ENCODE data around the gene MAP3K1.
A peak's percentile ranks its signal among the peaks of the same experiment; 100 is the strongest.
"Not testable (repeated sequence)": the region's sequence is repeated elsewhere in the genome, so short reads cannot be mapped to it uniquely, and the experiment has no call there.

The MAP3K1 gene

GRCh38 chr5:56814963-56815657 lies at the start of gene MAP3K1:
TSS of gene MAP3K1 (plus strand) at chr5:56815549. CDS start at chr5:56815574, 25 bp downstream.
- DNase-seq (ENCODE audit: low spot score), result peak; percentile 80

- DNase-seq (ENCODE audit: low spot score), result no peak
Observed at GRCh38 chr5:56766926-56767325, 48.4 kb upstream of the MAP3K1 start.

- no peak for DNase-seq (ENCODE audit: low spot score)
Observed at GRCh38 chr5:56769875-56770604, 45.3 kb upstream of the MAP3K1 start.

- DNase-seq (ENCODE audit: low spot score), result no peak
Observed at GRCh38 chr5:56772767-56773166, 42.6 kb upstream of the MAP3K1 start.

GRCh38 chr5:56774957-56775356 lies 40.4 kb upstream of the MAP3K1 start:
- no peak for DNase-seq (ENCODE audit: low spot score)

- not testable (repeated sequence) for DNase-seq (ENCODE audit: low spot score)
Observed at GRCh38 chr5:56776212-56776846, 39.0 kb upstream of the MAP3K1 start.

- no peak for DNase-seq (ENCODE audit: low spot score)
Observed at GRCh38 chr5:56783261-56783660, 32.1 kb upstream of the MAP3K1 start.

GRCh38 chr5:56786346-56786745 lies 29.0 kb upstream of the MAP3K1 start:
- DNase-seq (ENCODE audit: low spot score), result no peak

- no peak for DNase-seq (ENCODE audit: low spot score)
Observed at GRCh38 chr5:56791396-56791795, 24.0 kb upstream of the MAP3K1 start.

GRCh38 chr5:56798521-56798920 lies 16.8 kb upstream of the MAP3K1 start:
- DNase-seq (ENCODE audit: low spot score), result no peak

- DNase-seq (ENCODE audit: low spot score), result no peak
Observed at GRCh38 chr5:56800186-56800585, 15.2 kb upstream of the MAP3K1 start.

GRCh38 chr5:56801256-56801655 lies 14.1 kb upstream of the MAP3K1 start:
- no peak for DNase-seq (ENCODE audit: low spot score)

- no peak for DNase-seq (ENCODE audit: low spot score)
Observed at GRCh38 chr5:56802205-56802604, 13.1 kb upstream of the MAP3K1 start.

- DNase-seq (ENCODE audit: low spot score), result no peak
Observed at GRCh38 chr5:56803025-56803424, 12.3 kb upstream of the MAP3K1 start.

- no peak for DNase-seq (ENCODE audit: low spot score)
Observed at GRCh38 chr5:56803894-56804293, 11.5 kb upstream of the MAP3K1 start.

GRCh38 chr5:56807679-56808078 lies 7.7 kb upstream of the MAP3K1 start:
- DNase-seq (ENCODE audit: low spot score), result no peak

GRCh38 chr5:56808211-56808610 lies 7.1 kb upstream of the MAP3K1 start:
- DNase-seq (ENCODE audit: low spot score), result no peak

GRCh38 chr5:56810826-56811225 lies 4.5 kb upstream of the MAP3K1 start:
- DNase-seq (ENCODE audit: low spot score), result no peak

GRCh38 chr5:56812110-56812509 lies 3.2 kb upstream of the MAP3K1 start:
- no peak for DNase-seq (ENCODE audit: low spot score)

- DNase-seq (ENCODE audit: low spot score), result no peak
Observed at GRCh38 chr5:56813302-56813701, 2.0 kb upstream of the MAP3K1 start.

- peak; percentile 31 for DNase-seq (ENCODE audit: low spot score)
Observed at GRCh38 chr5:56814361-56814962, 887 bp upstream of the MAP3K1 start.

- DNase-seq (ENCODE audit: low spot score), result peak; percentile 35
Observed at GRCh38 chr5:56815658-56816545, 553 bp downstream of the MAP3K1 start.
